Measurements from ENCODE around the gene CLDN18. TPM values are rescaled to one million over a fixed set of nuclear protein-coding genes. Genes with fewer than 3 reads are reported as not detected.

CLDN18 gene
- total and polyA plus RNA-seq, 2 of the 8 experiments (the other 6 are each of a cell fraction or from before 2014, with no cell fraction given), result not detected

DNA sequence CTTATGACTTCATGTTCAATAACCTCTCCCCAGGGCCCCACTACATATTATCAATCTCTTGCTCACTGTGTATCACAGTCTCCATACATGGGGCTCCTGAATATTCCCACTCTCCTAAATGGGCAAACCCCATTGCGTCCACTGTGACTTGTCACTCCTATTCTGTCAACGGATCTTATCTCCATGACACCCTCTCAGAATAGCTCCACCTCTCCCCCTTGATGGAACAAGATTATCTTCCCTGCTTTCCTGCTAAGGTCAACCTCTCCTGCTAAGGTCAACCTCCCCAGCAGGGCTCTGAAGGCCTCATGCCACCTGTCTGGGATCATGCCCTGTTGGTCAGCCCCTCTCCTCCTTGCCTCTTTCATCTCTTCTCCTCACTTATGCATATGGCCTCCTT, 1.8 kb downstream of the CLDN18 start:
- H3K18ac ChIP-seq (ENCODE audit: extremely low read depth, low read length), result no peak overlapping the region
- no peak overlapping the region for H3K4me3 ChIP-seq (ENCODE audit: extremely low read depth in 1 of 4, insufficient read depth in 2 of 4, low read depth in 3 of 4, low read length in 4 of 4)
- no peak overlapping the region for H2AFZ ChIP-seq (ENCODE audit: low read length)
- no peak overlapping the region for H3K9ac ChIP-seq (replicated peaks in 1 of 4; ENCODE audit: extremely low read depth in 1 of 4, low read depth in 3 of 4, low read length in 3 of 4)
- no peak overlapping the region for H4K8ac ChIP-seq (ENCODE audit: extremely low read depth, insufficient read depth, low read length)
- H3K23me2 ChIP-seq (ENCODE audit: low read depth, low read length), result no peaks in the 10 kb centered on the region
- H2BK12ac ChIP-seq (ENCODE audit: low read depth, low read length), result no peak overlapping the region
- H3K56ac ChIP-seq (replicated peaks; ENCODE audit: insufficient read length, low read depth, low read length), result no peak overlapping the region
- H3K36me3 ChIP-seq (ENCODE audit: control insufficient read depth in 2 of 4, insufficient read depth in 4 of 4, low read length in 3 of 4), result no peaks in the 10 kb centered on the region
- no peaks in the 10 kb centered on the region for H3K9me3 ChIP-seq (ENCODE audit: insufficient read depth in 2 of 2, low read depth in 1 of 2, low read length in 1 of 2)
- CTCF ChIA-PET (ENCODE audit: partially characterized antibody), result interaction anchor here (3.2 kb wide), 1 partner anchor 40 kb away, joined by 15 read pairs; no protein-coding TSS in a partner anchor
- H2BK5ac ChIP-seq (ENCODE audit: low read depth, low read length), result no peak overlapping the region
- no peaks in the 10 kb centered on the region for H4K20me1 ChIP-seq (replicated peaks in 1 of 2; ENCODE audit: control insufficient read depth in 1 of 2, insufficient read depth in 2 of 2, low read length in 2 of 2)
- DNase-seq (ENCODE audit: low read depth in 1 of 2, low spot score in 2 of 2), result no peak
- no peak overlapping the region for H2BK20ac ChIP-seq (ENCODE audit: low read length)
- WGBS, 2 experiments (ENCODE audit: extremely low coverage in 1 of 2, insufficient coverage in 1 of 2, insufficient read length in 1 of 2, insufficient replicate concordance in 2 of 2, low coverage in 1 of 2, low lambda C conversion rate in 2 of 2, missing lambda C conversion rate in 1 of 2), result 89% methylated on average over 2 of the region's 2 CpGs; no CpG with 5 or more reads in 1 of the 2 experiments
- no peaks in the 10 kb centered on the region for H3K79me2 ChIP-seq (ENCODE audit: control insufficient read depth in 1 of 2, insufficient read depth in 2 of 2, low read length in 2 of 2)
- FAIRE-seq, result no peak
- H4K5ac ChIP-seq (ENCODE audit: insufficient read length, low read depth, low read length), result no peak overlapping the region
- H3K27me3 ChIP-seq (replicated peaks in 1 of 4; ENCODE audit: control insufficient read depth in 3 of 4, extremely low read depth in 1 of 4, insufficient read depth in 3 of 4, low read length in 3 of 4), result no peaks in the 10 kb centered on the region
- H3K4me2 ChIP-seq (ENCODE audit: insufficient read depth in 1 of 2, low read depth in 2 of 2, low read length in 2 of 2), result no peak overlapping the region
- POLR2A ChIA-PET (ENCODE audit: partially characterized antibody), result interaction anchor here (1.0 kb wide), 1 partner anchor 35 kb away, joined by 4 read pairs; no protein-coding TSS in a partner anchor
- H3K79me1 ChIP-seq (ENCODE audit: low read depth, low read length), result no peaks in the 10 kb centered on the region
- no peak overlapping the region for H2BK15ac ChIP-seq (ENCODE audit: low read length)
- H2BK120ac ChIP-seq (replicated peaks; ENCODE audit: low read depth, low read length), result no peak overlapping the region
- no peak overlapping the region for H3K23ac ChIP-seq (ENCODE audit: insufficient read length)
- H3K14ac ChIP-seq (ENCODE audit: insufficient read length), result no peak overlapping the region
- no peak for TF ChIP-seq RXRA (IDR thresholded peaks at IDR 0.05; ENCODE audit: insufficient read depth, low read depth, low read length)
- TF ChIP-seq, protein P1, sequence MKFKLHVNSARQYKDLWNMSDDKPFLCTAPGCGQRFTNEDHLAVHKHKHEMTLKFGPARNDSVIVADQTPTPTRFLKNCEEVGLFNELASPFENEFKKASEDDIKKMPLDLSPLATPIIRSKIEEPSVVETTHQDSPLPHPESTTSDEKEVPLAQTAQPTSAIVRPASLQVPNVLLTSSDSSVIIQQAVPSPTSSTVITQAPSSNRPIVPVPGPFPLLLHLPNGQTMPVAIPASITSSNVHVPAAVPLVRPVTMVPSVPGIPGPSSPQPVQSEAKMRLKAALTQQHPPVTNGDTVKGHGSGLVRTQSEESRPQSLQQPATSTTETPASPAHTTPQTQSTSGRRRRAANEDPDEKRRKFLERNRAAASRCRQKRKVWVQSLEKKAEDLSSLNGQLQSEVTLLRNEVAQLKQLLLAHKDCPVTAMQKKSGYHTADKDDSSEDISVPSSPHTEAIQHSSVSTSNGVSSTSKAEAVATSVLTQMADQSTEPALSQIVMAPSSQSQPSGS (IDR thresholded peaks at IDR 0.05; ENCODE audit: low read length), result no peak
- no peak for TF ChIP-seq TBP (IDR thresholded peaks at IDR 0.05; ENCODE audit: low read depth, low read length)
- TF ChIP-seq SRF (IDR thresholded peaks at IDR 0.05; ENCODE audit: low read depth, low read length), result no peak
- TF ChIP-seq EP300 (IDR thresholded peaks at IDR 0.05; ENCODE audit: borderline replicate concordance in 1 of 2, low read depth in 2 of 2, low read length in 2 of 2), result no peak
- TF ChIP-seq, protein P2, sequence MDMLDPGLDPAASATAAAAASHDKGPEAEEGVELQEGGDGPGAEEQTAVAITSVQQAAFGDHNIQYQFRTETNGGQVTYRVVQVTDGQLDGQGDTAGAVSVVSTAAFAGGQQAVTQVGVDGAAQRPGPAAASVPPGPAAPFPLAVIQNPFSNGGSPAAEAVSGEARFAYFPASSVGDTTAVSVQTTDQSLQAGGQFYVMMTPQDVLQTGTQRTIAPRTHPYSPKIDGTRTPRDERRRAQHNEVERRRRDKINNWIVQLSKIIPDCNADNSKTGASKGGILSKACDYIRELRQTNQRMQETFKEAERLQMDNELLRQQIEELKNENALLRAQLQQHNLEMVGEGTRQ (IDR thresholded peaks at IDR 0.05; ENCODE audit: low read length), result no peak
- TF ChIP-seq TCF12 (IDR thresholded peaks at IDR 0.05; ENCODE audit: low read depth, low read length), result no peak
- H3K4ac ChIP-seq (replicated peaks; ENCODE audit: insufficient read length, low read depth, low read length), result no peak overlapping the region
- H3K27ac ChIP-seq (ENCODE audit: low read depth, low read length), result no peak overlapping the region
- no peaks in the 10 kb centered on the region for H3K4me1 ChIP-seq (replicated peaks in 1 of 4; ENCODE audit: control insufficient read depth in 3 of 4, insufficient read depth in 4 of 4, low read length in 3 of 4)
- no peak overlapping the region for H2AK5ac ChIP-seq (ENCODE audit: low read depth, low read length)
- no peak overlapping the region for H4K91ac ChIP-seq (replicated peaks; ENCODE audit: insufficient read length, low read length)
